ENCODE results near the gene FRK.
A peak's percentile ranks its signal among the peaks of the same experiment; 100 is the strongest.
"Not testable (repeated sequence)": the region's sequence is repeated elsewhere in the genome, so short reads cannot be mapped to it uniquely, and the experiment has no call there.

Gene FRK

DNA sequence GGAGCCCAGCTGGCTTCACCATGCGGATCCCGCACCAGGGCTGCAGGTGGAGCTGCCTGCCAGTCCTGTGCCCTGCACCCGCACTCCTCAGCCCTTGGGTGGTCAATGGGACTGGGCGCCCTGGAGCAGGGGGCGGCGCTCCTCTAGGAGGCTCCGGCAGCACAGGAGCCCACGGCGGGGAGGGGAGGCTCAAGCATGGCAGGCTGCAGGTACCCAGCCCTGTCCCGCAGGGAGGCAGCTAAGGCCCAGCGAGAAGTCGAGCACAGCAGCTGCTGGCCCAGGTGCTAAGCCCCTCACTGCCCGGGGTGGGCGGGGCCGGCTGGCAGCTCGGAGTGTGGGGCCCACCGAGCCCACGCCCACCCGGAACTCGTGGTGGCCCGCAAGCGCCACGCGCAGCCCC is 132.7 kb downstream of the FRK start:
- not testable (repeated sequence) for H3K23ac ChIP-seq (ENCODE audit: low read length in 2 of 2); H3K18ac ChIP-seq (ENCODE audit: low read depth in 1 of 2, low read length in 2 of 2); H3K36me3 ChIP-seq (ENCODE audit: control insufficient read depth in 1 of 2, insufficient read depth in 2 of 2, low read depth in 1 of 2, low read length in 2 of 2); H2BK12ac ChIP-seq (ENCODE audit: low read length in 2 of 2); H3K4me1 ChIP-seq (ENCODE audit: control insufficient read depth, insufficient read depth, low read depth, low read length); H2AK5ac ChIP-seq (ENCODE audit: low read length, severe bottlenecking); H3K79me1 ChIP-seq (replicated peaks; ENCODE audit: low read length, poor library complexity, severe bottlenecking); H3K4ac ChIP-seq (ENCODE audit: low read depth in 1 of 2, low read length in 2 of 2); H3K4me2 ChIP-seq (ENCODE audit: low read length, poor library complexity, severe bottlenecking); H2BK15ac ChIP-seq (ENCODE audit: low read depth, poor library complexity, severe bottlenecking); DNase-seq; H2BK120ac ChIP-seq (ENCODE audit: low read depth, low read length); H3K27me3 ChIP-seq (ENCODE audit: control insufficient read depth in 1 of 2, insufficient read depth in 1 of 2, low read length in 2 of 2); H4K8ac ChIP-seq (ENCODE audit: low read length); H4K91ac ChIP-seq (ENCODE audit: low read length); H3K9me3 ChIP-seq (ENCODE audit: control insufficient read depth, low read length); H3K9ac ChIP-seq (ENCODE audit: low read length); H3K14ac ChIP-seq (ENCODE audit: low read length in 2 of 2); H3K27ac ChIP-seq (ENCODE audit: low read length, poor library complexity, severe bottlenecking); H2AFZ ChIP-seq (ENCODE audit: low read depth, low read length); H3K4me3 ChIP-seq (ENCODE audit: insufficient read depth in 1 of 2, low read depth in 1 of 2, low read length in 2 of 2); H2BK5ac ChIP-seq (ENCODE audit: low read depth, low read length, poor library complexity, severe bottlenecking)
- 97% methylated on average over 24 of the region's 24 CpGs for WGBS

DNA sequence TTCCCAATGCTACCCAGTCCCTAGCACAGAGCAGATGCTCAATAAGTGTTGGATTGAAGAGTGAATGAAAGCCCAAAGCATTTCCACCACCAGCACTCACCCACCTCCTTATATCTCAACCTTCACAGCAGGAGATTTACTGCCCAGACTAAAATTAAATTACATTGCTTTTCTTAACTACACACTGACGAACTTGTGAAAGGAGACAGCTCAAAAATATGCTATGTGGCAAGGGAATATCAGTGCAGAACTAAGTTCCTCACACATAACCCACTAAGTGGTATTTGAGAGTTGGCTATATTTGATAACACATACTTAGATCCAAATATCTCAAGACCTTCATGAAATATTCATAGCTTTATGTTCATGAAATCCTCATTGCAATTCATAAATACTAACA is 137.7 kb downstream of the FRK start:
- H3K27me3 ChIP-seq (ENCODE audit: control insufficient read depth in 1 of 2, insufficient read depth in 1 of 2, low read length in 2 of 2): no peaks in the 10 kb centered on the region
- H2BK120ac ChIP-seq (ENCODE audit: low read depth, low read length): no peak overlapping the region
- no peak overlapping the region for H3K18ac ChIP-seq (ENCODE audit: low read depth in 1 of 2, low read length in 2 of 2)
- no peak overlapping the region for H3K14ac ChIP-seq (ENCODE audit: low read length in 2 of 2)
- no peak overlapping the region for H3K4me3 ChIP-seq (ENCODE audit: insufficient read depth in 1 of 2, low read depth in 1 of 2, low read length in 2 of 2)
- H3K36me3 ChIP-seq (ENCODE audit: control insufficient read depth in 1 of 2, insufficient read depth in 2 of 2, low read depth in 1 of 2, low read length in 2 of 2): no peaks in the 10 kb centered on the region
- no peak overlapping the region for H2BK15ac ChIP-seq (ENCODE audit: low read depth, poor library complexity, severe bottlenecking)
- H2BK12ac ChIP-seq (ENCODE audit: low read length in 2 of 2): no peak overlapping the region
- H3K27ac ChIP-seq (ENCODE audit: low read length, poor library complexity, severe bottlenecking): no peak overlapping the region
- no peak for DNase-seq
- H3K4ac ChIP-seq (ENCODE audit: low read depth in 1 of 2, low read length in 2 of 2): no peak overlapping the region
- no peak overlapping the region for H4K8ac ChIP-seq (ENCODE audit: low read length)
- H3K4me1 ChIP-seq (ENCODE audit: control insufficient read depth, insufficient read depth, low read depth, low read length): peaks cover 1% of the 10 kb centered on the region
- H2AK5ac ChIP-seq (ENCODE audit: low read length, severe bottlenecking): peak overlapping the region; percentile 45
- no peak overlapping the region for H3K23ac ChIP-seq (ENCODE audit: low read length in 2 of 2)
- no peak overlapping the region for H3K9ac ChIP-seq (ENCODE audit: low read length)
- no peaks in the 10 kb centered on the region for H3K9me3 ChIP-seq (ENCODE audit: control insufficient read depth, low read length)
- H2AFZ ChIP-seq (ENCODE audit: low read depth, low read length): no peak overlapping the region
- no peak overlapping the region for H3K4me2 ChIP-seq (ENCODE audit: low read length, poor library complexity, severe bottlenecking)
- no peak overlapping the region for H4K91ac ChIP-seq (ENCODE audit: low read length)
- 80% methylated on average over 1 of the region's 1 CpG for WGBS
- H2BK5ac ChIP-seq (ENCODE audit: low read depth, low read length, poor library complexity, severe bottlenecking): no peak overlapping the region
- H3K79me1 ChIP-seq (replicated peaks; ENCODE audit: low read length, poor library complexity, severe bottlenecking): no peaks in the 10 kb centered on the region

DNA sequence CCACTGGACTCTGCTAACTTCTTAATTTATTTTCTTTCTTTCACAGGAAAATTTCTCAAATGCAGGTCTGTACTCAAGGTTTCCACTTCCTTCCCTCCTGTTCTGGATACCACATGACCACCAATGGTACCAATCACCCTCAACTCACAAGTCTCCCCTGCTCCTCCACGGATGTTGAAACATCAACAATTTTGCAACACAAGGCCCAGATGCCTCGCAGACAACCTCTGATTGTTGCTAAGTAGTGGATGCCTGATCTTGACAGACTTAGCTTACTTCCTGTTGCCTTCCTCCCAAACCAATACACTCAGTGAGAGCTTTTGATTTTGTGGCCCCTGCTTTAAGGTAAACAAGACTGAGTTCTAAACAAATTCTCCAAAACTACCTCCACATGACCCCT is 146.6 kb downstream of the FRK start:
- Histone ChIP-seq H2AK5ac (ENCODE audit: low read length, severe bottlenecking) (no peak overlapping the region), H3K36me3 (ENCODE audit: control insufficient read depth in 1 of 2, insufficient read depth in 2 of 2, low read depth in 1 of 2, low read length in 2 of 2) (no peaks in the 10 kb centered on the region)

DNA sequence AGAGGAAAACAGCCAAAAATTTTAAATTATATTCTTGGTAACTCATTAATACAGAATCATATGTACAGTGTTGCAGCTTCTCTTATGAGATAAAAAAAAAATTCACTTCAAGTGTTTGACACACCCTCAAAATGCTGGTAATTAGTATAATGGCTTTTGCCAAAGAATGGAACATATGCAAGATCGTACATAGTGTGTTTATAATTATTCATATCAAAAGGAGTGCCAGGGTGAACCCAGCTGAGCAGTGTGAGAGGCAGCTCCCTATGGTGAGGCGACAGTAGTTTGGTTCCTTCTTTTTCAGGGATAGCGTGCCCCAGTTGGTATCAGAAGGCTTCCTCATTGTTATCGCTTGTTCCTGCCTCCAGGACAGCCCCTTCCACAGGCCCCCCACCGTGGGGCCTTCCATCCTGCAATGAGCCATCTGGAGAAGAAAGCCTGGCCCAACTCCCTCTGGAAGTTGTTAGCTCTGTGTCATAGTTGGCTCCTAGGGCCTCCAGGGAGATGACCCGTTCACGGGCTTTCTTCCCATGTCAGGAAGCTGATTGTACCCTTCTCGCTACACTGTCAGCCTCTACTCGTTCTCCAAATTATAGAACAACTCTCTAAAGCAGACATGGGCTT is 150.7 kb downstream of the FRK start:
- H2BK120ac ChIP-seq (ENCODE audit: low read depth, low read length): no peak overlapping the region
- no peak overlapping the region for H3K9ac ChIP-seq (ENCODE audit: low read length)
- no peak overlapping the region for H3K14ac ChIP-seq (ENCODE audit: low read length in 2 of 2)
- no peak overlapping the region for H3K18ac ChIP-seq (ENCODE audit: low read depth in 1 of 2, low read length in 2 of 2)
- H4K91ac ChIP-seq (ENCODE audit: low read length): no peak overlapping the region
- no peak overlapping the region for H3K23ac ChIP-seq (ENCODE audit: low read length in 2 of 2)
- no peak overlapping the region for H3K27ac ChIP-seq (ENCODE audit: low read length, poor library complexity, severe bottlenecking)
- H2AFZ ChIP-seq (ENCODE audit: low read depth, low read length): no peak overlapping the region
- H2BK5ac ChIP-seq (ENCODE audit: low read depth, low read length, poor library complexity, severe bottlenecking): no peak overlapping the region
- H4K8ac ChIP-seq (ENCODE audit: low read length): no peak overlapping the region
- no peaks in the 10 kb centered on the region for H3K36me3 ChIP-seq (ENCODE audit: control insufficient read depth in 1 of 2, insufficient read depth in 2 of 2, low read depth in 1 of 2, low read length in 2 of 2)
- no peak overlapping the region for H3K4ac ChIP-seq (ENCODE audit: low read depth in 1 of 2, low read length in 2 of 2)
- no peak overlapping the region for H3K4me2 ChIP-seq (ENCODE audit: low read length, poor library complexity, severe bottlenecking)
- no peak overlapping the region for H3K4me3 ChIP-seq (ENCODE audit: insufficient read depth in 1 of 2, low read depth in 1 of 2, low read length in 2 of 2)
- WGBS: 61% methylated on average over 9 of the region's 9 CpGs
- no peak overlapping the region for H2BK15ac ChIP-seq (ENCODE audit: low read depth, poor library complexity, severe bottlenecking)
- no peaks in the 10 kb centered on the region for H3K9me3 ChIP-seq (ENCODE audit: control insufficient read depth, low read length)
- peak overlapping the region; percentile 43 for H2AK5ac ChIP-seq (ENCODE audit: low read length, severe bottlenecking)
- H3K79me1 ChIP-seq (replicated peaks; ENCODE audit: low read length, poor library complexity, severe bottlenecking): no peaks in the 10 kb centered on the region
- no peak for DNase-seq
- H2BK12ac ChIP-seq (ENCODE audit: low read length in 2 of 2): no peak overlapping the region
- peaks cover 5% of the 10 kb centered on the region for H3K4me1 ChIP-seq (ENCODE audit: control insufficient read depth, insufficient read depth, low read depth, low read length)
- H3K27me3 ChIP-seq (ENCODE audit: control insufficient read depth in 1 of 2, insufficient read depth in 1 of 2, low read length in 2 of 2): no peaks in the 10 kb centered on the region

More for the DNA sequence above, 146.6 kb downstream of the FRK start:
- Histone ChIP-seq H3K14ac (ENCODE audit: low read length in 2 of 2) (no peak overlapping the region), H2AFZ (ENCODE audit: low read depth, low read length) (no peak overlapping the region), H3K18ac (ENCODE audit: low read depth in 1 of 2, low read length in 2 of 2) (no peak overlapping the region), H3K79me1 (replicated peaks; ENCODE audit: low read length, poor library complexity, severe bottlenecking) (no peaks in the 10 kb centered on the region), H3K9ac (ENCODE audit: low read length) (no peak overlapping the region), H2BK12ac (ENCODE audit: low read length in 2 of 2) (no peak overlapping the region), H3K9me3 (ENCODE audit: control insufficient read depth, low read length) (no peaks in the 10 kb centered on the region), H3K4me2 (ENCODE audit: low read length, poor library complexity, severe bottlenecking) (no peak overlapping the region), H3K4me1 (ENCODE audit: control insufficient read depth, insufficient read depth, low read depth, low read length) (peaks cover 3% of the 10 kb centered on the region), H3K27me3 (ENCODE audit: control insufficient read depth in 1 of 2, insufficient read depth in 1 of 2, low read length in 2 of 2) (no peaks in the 10 kb centered on the region), H3K4ac (ENCODE audit: low read depth in 1 of 2, low read length in 2 of 2) (no peak overlapping the region), H3K23ac (ENCODE audit: low read length in 2 of 2) (no peak overlapping the region), H2BK120ac (ENCODE audit: low read depth, low read length) (no peak overlapping the region), H2BK5ac (ENCODE audit: low read depth, low read length, poor library complexity, severe bottlenecking) (no peak overlapping the region), H4K8ac (ENCODE audit: low read length) (no peak overlapping the region), H3K27ac (ENCODE audit: low read length, poor library complexity, severe bottlenecking) (no peak overlapping the region), H3K4me3 (ENCODE audit: insufficient read depth in 1 of 2, low read depth in 1 of 2, low read length in 2 of 2) (no peak overlapping the region), H4K91ac (ENCODE audit: low read length) (no peak overlapping the region), H2BK15ac (ENCODE audit: low read depth, poor library complexity, severe bottlenecking) (no peak overlapping the region)
- DNase-seq: peak; percentile 34
- 4% methylated on average over 2 of the region's 2 CpGs for whole genome bisulfite sequencing
